Measurements from ENCODE around the gene LPCAT2.

DNA sequence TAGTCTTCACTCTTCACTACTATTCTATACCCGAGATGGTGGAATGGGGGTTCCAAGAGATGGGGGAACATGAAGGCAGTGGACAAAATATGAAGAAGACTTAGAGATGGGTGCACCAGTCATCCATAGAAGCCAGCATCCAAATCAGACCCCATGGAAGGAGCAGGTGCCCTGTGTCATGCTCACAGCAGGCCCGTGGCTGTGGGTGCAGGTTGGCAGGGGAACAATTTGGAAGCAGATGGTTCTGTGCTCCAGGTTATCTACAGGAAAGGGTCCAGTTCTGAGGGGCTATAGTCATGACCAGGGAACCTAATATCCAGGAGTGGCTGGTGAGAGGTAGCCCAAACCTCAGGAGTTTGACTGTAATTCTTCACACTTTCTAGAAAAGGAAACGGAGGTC lies 9.6 kb upstream of the LPCAT2 start:
- TF ChIP-seq, protein P1, sequence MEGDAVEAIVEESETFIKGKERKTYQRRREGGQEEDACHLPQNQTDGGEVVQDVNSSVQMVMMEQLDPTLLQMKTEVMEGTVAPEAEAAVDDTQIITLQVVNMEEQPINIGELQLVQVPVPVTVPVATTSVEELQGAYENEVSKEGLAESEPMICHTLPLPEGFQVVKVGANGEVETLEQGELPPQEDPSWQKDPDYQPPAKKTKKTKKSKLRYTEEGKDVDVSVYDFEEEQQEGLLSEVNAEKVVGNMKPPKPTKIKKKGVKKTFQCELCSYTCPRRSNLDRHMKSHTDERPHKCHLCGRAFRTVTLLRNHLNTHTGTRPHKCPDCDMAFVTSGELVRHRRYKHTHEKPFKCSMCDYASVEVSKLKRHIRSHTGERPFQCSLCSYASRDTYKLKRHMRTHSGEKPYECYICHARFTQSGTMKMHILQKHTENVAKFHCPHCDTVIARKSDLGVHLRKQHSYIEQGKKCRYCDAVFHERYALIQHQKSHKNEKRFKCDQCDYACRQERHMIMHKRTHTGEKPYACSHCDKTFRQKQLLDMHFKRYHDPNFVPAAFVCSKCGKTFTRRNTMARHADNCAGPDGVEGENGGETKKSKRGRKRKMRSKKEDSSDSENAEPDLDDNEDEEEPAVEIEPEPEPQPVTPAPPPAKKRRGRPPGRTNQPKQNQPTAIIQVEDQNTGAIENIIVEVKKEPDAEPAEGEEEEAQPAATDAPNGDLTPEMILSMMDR (IDR thresholded peaks at IDR 0.05; ENCODE audit: poor library complexity) = no peak
- no peak for TF ChIP-seq EZH2 (IDR thresholded peaks at IDR 0.05; ENCODE audit: borderline replicate concordance)
- TF ChIP-seq EZH2phosphoT487 (IDR thresholded peaks at IDR 0.05; ENCODE audit: low read depth, severe bottlenecking, unreplicated experiment) = no peak
